Ishikawa (cell line): Measurements from ENCODE around the gene CDC42EP5.

Experiments used
- CEBPB ChIP-seq: IDR thresholded peaks from 2 replicates; pipeline ENCODE4 v1.6.1; 2012
- CREB1 ChIP-seq: IDR thresholded peaks from 2 replicates; pipeline ENCODE4 v1.6.1; 2012; ENCODE audit warnings: low read depth
- EP300 ChIP-seq: IDR thresholded peaks from 2 replicates; pipeline ENCODE4 v1.6.1; 2012; ENCODE audit warnings: borderline replicate concordance
- FOXM1 ChIP-seq: IDR thresholded peaks from 2 replicates; pipeline ENCODE4 v1.6.1; 2012; ENCODE audit warnings: low read depth, borderline replicate concordance
- MAX ChIP-seq: IDR thresholded peaks from 2 replicates; pipeline ENCODE4 v1.6.1; 2012
- TAF1 ChIP-seq: IDR thresholded peaks from 2 replicates; pipeline ENCODE4 v1.6.1; 2012; ENCODE audit warnings: low read depth, mild to moderate bottlenecking
- TCF12 ChIP-seq: IDR thresholded peaks from 2 replicates; pipeline ENCODE4 v1.6.1; 2012; ENCODE audit warnings: low read depth
- TEAD4 ChIP-seq: IDR thresholded peaks from 2 replicates; pipeline ENCODE4 v1.6.1; 2012
- USF1 ChIP-seq: IDR thresholded peaks from 2 replicates; pipeline ENCODE4 v1.6.1; 2012
- YY1 ChIP-seq: IDR thresholded peaks from 2 replicates; pipeline ENCODE4 v1.6.1; 2012; ENCODE audit warnings: low read depth
- ZBTB7A ChIP-seq: IDR thresholded peaks from 2 replicates; pipeline ENCODE4 v1.6.1; 2012; ENCODE audit warnings: low read depth

DNA sequence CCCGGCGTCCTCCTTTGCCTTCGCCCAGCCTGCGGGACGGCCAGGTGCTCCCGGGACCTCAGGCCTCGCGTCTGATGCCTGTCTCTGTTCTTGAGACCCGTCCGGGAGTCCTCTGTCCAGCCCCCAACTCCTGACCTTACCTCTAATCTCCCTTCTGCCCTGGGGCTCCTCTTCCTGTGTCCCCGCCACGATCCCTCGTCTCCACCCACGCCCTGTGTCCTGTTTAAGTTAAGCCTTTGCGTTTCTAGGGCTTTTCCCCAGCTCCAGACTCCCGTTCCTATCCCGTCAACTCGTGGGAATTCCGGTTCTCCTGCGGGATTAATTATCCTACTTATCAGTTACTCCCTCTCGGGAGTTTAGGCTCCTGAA lies 23.4 kb downstream of the CDC42EP5 start:
- TF ChIP-seq CREB1 (no peak), MAX (no peak), USF1 (no peak), EP300 (no peak), TEAD4 (no peak), YY1 (no peak), TCF12 (no peak), CEBPB (no peak), TAF1 (no peak), FOXM1 (no peak), ZBTB7A (no peak)
